Aorta (tissue), 5 donors: ENCODE results near the gene EIF4E1B. TPM values are rescaled to one million over a fixed set of nuclear protein-coding genes. Genes with fewer than 3 reads are reported as not detected.
A peak's percentile ranks its signal among the peaks of the same experiment; 100 is the strongest.

ENCODE experiments used
- ATAC-seq: fragments of 200-7000 bp; cut with Tn5 transposase; one replicate; pipeline ENCODE4 v1.9.1; 2022; ENCODE audit warnings: moderate library complexity; ENCODE audit not compliant: low FRiP score
- DNase-seq, 2 donors: peaks; one replicate each; pipeline ENCODE4 v3.0.0-alpha.2; 2020
- H3K27ac ChIP-seq, 2 donors: one replicate each; pipeline ENCODE4 v1.5.1; 2013; ENCODE audit warnings: low read length in 2 of 2, mild to moderate bottlenecking in 2 of 2, moderate library complexity in 2 of 2, control low read depth in 1 of 2, inconsistent platforms in 1 of 2, low read depth in 1 of 2
- H3K27me3 ChIP-seq, 2 donors: one replicate each; pipeline ENCODE4 v1.6.1; 2013; ENCODE audit warnings: control low read depth in 1 of 2, low read length in 1 of 2, mild to moderate bottlenecking in 1 of 2, moderate library complexity in 1 of 2; ENCODE audit not compliant: insufficient read depth in 2 of 2, control insufficient read depth in 1 of 2
- H3K36me3 ChIP-seq, 2 donors: one replicate each; pipeline ENCODE4 v1.6.1; 2013; ENCODE audit warnings: control low read depth in 1 of 2, low read length in 1 of 2, mild to moderate bottlenecking in 1 of 2; ENCODE audit not compliant: insufficient read depth in 2 of 2, control insufficient read depth in 1 of 2
- H3K4me1 ChIP-seq, 2 donors: one replicate each; pipeline ENCODE4 v1.6.1; 2013; ENCODE audit warnings: low read length in 2 of 2, control low read depth in 1 of 2, mild to moderate bottlenecking in 1 of 2, moderate library complexity in 1 of 2; ENCODE audit not compliant: insufficient read depth in 2 of 2, control insufficient read depth in 1 of 2
- H3K4me3 ChIP-seq, 2 donors: one replicate each; pipeline ENCODE4 v1.5.1; 2013; ENCODE audit warnings: low read length in 2 of 2, control low read depth in 1 of 2, mild to moderate bottlenecking in 1 of 2
- H3K9me3 ChIP-seq: one replicate; pipeline ENCODE4 v1.6.1; 2013; ENCODE audit warnings: mild to moderate bottlenecking, low read length; ENCODE audit not compliant: control insufficient read depth
- WGBS, 2 donors: extraction: QIAGEN DNeasy Blood & Tissue Kit; methylation state at CpG; one replicate each; pipeline ENCODE4 v1.1.7; 2013; 5-methylcytosine and 5-hydroxymethylcytosine counted together
- intact Hi-C, 2 donors: fragments of 100-400 bp; cut with DNase I; formaldehyde crosslinking; loops; one replicate each; pipeline versions ENCODE4 v1.14.2 to v1.15.0; 2022
- polyA plus RNA-seq, 2 donors: library from polyadenylated mRNA; stranded (reverse); fragments of 200-250 nt; gene quantifications; one replicate each; pipeline ENCODE4 v1.2.3, GENCODE V29; 2013
- total RNA-seq, 2 donors: library from RNA; stranded (reverse); fragmentation: NEBNext Ultra II Directional; extraction: Animal tissue kit (Norgen Biotek cat#: 25700); gene quantifications; one replicate each; pipeline ENCODE4 v1.2.1, GENCODE V29; 2021
- donor health status: healthy with polysubstance abuse.
- donor health status: Bipolar disorder and iron deficiency.
- donor health status: DM: no; HTN: no; CAD: no.
- donor health status: DM: no; HTN: no; CAD: no.
- donor health status: DM: yes; HTN: yes; CAD: no.

The EIF4E1B gene
- total and polyA plus RNA-seq, 4 donors, result not detected

DNA sequence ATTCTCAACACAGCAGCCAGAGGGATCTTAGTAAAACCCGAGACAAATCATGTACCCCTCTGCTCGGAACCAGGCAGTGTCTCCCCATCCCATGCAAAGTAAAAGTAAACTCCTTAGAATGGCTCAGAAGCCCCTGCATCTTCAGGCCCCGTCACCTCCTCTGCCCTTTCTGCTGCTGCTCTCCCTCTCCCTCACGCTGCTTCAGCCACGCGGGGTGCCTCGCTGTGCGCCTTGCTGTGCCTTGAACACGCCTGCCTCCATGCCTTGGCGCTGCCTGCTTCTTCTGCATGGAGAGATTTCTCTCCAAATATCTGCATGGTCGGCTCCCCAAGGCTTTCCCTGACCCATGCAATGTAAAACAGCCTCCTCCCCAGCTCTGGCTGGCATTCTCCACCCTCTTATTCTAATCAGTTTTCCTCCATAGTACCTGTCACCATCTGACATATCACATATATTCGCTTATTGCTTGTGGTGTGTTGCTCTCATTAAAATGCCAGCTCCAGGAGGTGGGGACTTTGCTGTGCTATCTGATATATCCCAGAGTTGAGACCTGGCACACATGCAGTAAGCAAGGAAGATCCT, 28.5 kb upstream of the EIF4E1B start:
- Histone ChIP-seq H3K27ac (no peak overlapping the region), H3K27me3 (no peaks in the 10 kb centered on the region), H3K4me1 (no peaks in the 10 kb centered on the region), H3K36me3 (no peaks in the 10 kb centered on the region), H3K4me3 (no peak overlapping the region), H3K9me3 (no peaks in the 10 kb centered on the region)
- ATAC-seq (no peak), DNase-seq (no peak)
- intact Hi-C loops, result no loop called here
- 64 to 66% methylated on average over 12 of the region's 12 CpGs for WGBS, 2 donors

DNA sequence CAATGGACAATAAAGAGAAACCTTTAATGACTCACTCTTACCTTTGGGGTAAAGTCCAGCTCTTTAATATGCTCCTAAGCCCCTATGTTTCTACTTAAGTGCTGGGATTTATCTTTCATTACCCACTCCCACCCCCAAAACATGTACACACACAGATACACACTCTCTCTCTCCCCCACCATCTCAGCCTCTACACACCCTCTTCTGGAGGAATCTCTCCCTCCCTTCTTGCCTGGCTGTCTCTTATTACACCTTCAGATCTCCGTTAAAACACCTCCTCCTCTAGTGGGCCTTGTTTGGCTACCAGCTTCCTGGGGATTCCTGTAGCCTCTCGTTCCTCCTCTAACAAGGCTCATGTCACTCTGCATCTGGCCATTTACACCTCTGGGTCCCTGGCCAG, 27.4 kb upstream of the EIF4E1B start:
- ATAC-seq (no peak), DNase-seq (no peak)
- H3K9me3 ChIP-seq, result no peaks in the 10 kb centered on the region
- WGBS, 2 donors, result 9 to 14% methylated on average over 2 of the region's 2 CpGs
- no peaks in the 10 kb centered on the region for H3K4me1 ChIP-seq
- no peaks in the 10 kb centered on the region for H3K36me3 ChIP-seq
- no peaks in the 10 kb centered on the region for H3K27me3 ChIP-seq
- H3K27ac ChIP-seq, result no peak overlapping the region
- no peak overlapping the region for H3K4me3 ChIP-seq
- intact Hi-C loops, result no loop called here

- WGBS, 2 donors, result 49 to 53% methylated on average over 3 of the region's 3 CpGs
- DNase-seq (no peak), ATAC-seq (no peak)
- H3K4me1 ChIP-seq, result no peaks in the 10 kb centered on the region
- no peak overlapping the region for H3K27ac ChIP-seq
- H3K9me3 ChIP-seq, result no peaks in the 10 kb centered on the region
- H3K4me3 ChIP-seq, result no peak overlapping the region
- intact Hi-C loops, result no loop called here
- H3K27me3 ChIP-seq, result no peaks in the 10 kb centered on the region
- H3K36me3 ChIP-seq, result no peaks in the 10 kb centered on the region
These were observed 24.4 kb upstream of the EIF4E1B start for GRCh38 chr5:176606032-176606431.

DNA sequence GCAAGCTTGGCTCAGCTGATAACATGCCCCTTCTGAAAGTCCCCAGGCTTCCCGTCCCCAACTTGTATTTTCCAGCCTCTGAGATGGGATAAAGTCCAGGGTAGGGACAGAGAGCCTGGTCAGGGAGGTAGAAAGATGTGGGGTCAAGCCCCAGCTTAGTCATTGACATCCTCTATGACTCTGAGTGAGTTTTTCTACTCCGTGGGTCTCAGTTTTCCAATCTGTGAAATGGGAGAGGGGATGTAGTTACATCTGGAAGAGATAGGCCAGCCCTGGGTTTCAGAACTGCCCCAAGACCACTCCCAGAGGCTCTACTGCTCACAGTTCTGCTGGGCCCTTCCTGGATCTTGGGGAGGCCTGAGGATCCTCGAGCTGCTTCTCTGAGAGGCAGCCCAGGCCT, 23.6 kb upstream of the EIF4E1B start:
- Histone ChIP-seq H3K9me3 (no peaks in the 10 kb centered on the region), H3K27ac (no peak overlapping the region), H3K4me3 (no peak overlapping the region), H3K4me1 (no peaks in the 10 kb centered on the region), H3K27me3 (no peaks in the 10 kb centered on the region), H3K36me3 (no peaks in the 10 kb centered on the region)
- DNase-seq (no peak), ATAC-seq (no peak)
- 84 to 86% methylated on average over 3 of the region's 3 CpGs for WGBS, 2 donors
- intact Hi-C loops, result no loop called here

DNA sequence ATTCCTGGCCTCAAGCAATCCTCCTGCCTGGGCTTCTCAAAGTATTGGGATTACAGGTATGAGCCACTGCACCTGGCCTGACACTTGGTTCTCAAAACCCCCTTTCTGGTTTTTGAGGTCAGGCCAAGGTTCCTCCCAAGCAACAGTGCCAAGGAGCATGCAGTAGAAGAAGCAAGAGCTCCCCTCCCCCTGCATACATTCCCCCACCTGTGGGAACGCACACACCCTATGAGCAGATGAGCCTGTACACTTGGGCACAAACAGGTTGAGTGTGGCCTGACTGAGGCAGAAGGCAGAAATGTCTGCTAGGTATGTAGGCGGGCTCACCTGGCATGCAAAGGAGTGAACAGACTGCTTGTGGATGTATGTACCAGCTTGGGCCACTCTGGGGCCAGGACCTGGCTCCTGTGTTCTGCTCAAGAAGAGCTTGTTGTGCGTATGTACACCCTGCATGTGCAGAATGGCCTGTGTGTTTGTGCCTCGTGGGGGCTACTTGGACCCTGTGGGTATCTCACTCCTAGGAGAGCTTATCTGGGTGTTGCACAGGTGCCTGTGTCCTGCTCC, 22.3 kb upstream of the EIF4E1B start:
- no peak overlapping the region for H3K4me3 ChIP-seq
- intact Hi-C loops, result no loop called here
- no peaks in the 10 kb centered on the region for H3K27me3 ChIP-seq
- H3K9me3 ChIP-seq, result no peaks in the 10 kb centered on the region
- no peaks in the 10 kb centered on the region for H3K36me3 ChIP-seq
- H3K4me1 ChIP-seq, result no peaks in the 10 kb centered on the region
- WGBS, 2 donors, result 93 to 97% methylated on average over 4 of the region's 4 CpGs
- H3K27ac ChIP-seq, result no peak overlapping the region
- ATAC-seq, result no peak
- no peak for DNase-seq

DNA sequence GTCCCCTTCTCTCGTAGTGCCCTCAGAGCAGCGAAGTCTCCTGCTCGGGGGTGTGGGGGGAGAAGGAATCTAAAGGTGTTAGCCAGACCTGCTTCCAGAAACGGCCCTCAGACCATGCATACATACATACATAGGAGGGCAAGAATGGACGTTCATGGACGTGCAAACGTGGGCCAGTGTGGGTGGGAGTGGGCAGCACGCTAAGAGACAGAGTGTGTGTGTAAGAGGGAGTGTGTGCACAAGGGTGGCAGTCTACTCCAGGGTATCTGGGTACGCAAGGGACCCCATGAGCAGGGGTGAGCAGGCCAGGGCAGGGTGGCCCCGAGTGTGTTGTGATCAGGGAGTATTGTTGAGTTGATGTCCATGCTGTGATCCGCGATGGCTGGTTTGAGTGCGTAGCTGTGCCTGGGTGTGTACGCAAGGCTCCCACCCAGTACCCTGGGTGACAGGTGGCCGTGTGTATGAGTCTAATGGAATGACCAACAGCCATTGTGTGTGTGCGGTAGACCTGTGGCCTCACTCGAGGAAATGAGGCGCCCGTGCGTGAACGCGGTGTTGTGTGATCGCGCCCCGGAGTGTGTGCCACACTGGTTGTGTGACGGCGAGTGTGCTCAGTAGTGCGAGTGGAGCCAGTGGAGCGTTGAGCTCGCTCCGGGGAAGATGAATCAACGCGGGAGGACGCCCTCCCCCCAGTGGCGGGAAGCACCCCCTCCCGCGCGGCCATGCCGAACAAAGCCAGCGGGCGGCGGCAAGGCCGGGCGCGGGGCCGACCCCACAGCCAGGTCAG, 21.3 kb upstream of the EIF4E1B start:
- DNase-seq, result no peak
- H3K4me1 ChIP-seq, result no peaks in the 10 kb centered on the region
- H3K36me3 ChIP-seq, result no peaks in the 10 kb centered on the region
- H3K4me3 ChIP-seq, result no peak overlapping the region
- WGBS, 2 donors, result 25 to 28% methylated on average over 46 of the region's 46 CpGs
- H3K27ac ChIP-seq, result no peak overlapping the region
- intact Hi-C loops, result no loop called here
- ATAC-seq, result no peak
- no peaks in the 10 kb centered on the region for H3K27me3 ChIP-seq
- H3K9me3 ChIP-seq, result no peaks in the 10 kb centered on the region

- peak within 1 kb of the TSS; percentile 53 to 55 for H3K4me3 ChIP-seq
- H3K4me1 ChIP-seq, result no peaks in the 10 kb centered on the region
- no peak within 1 kb of the TSS for H3K27ac ChIP-seq
- 0 to 1% methylated on average over 50 to 101 of the region's 101 CpGs for WGBS, 2 donors
- intact Hi-C loops, result no loop called here
- DNase-seq (peak in 1 of 2 donors; percentile 85), ATAC-seq (peak; percentile 64)
- H3K36me3 ChIP-seq, result no peaks in the 10 kb centered on the region
- no peaks in the 10 kb centered on the region for H3K9me3 ChIP-seq
- H3K27me3 ChIP-seq, result no peaks in the 10 kb centered on the region
These were observed 20.6 kb upstream of the EIF4E1B start, which contains the start of gene GPRIN1 for GRCh38 chr5:176609724-176610434. Gene GPRIN1 (minus strand): TSS chr5:176610156. CDS start chr5:176599834, 10,322 bp downstream.

DNA sequence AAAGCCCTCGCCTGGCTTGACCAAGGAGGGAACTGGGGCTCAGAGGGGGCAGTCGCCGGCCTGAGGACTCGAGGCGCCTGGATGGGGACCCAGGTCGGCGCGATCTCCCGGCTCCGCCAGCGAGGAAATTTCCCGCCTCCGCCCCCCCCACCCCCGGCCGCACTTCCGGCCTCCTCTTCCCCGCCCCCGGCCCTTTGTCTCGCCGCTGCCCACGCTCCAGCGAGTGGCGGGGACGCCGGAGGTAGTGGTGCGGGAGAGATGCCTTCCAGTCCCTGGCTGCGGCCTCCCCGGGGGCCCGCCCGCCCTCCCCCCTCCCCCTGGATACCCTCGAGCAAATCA, 20.1 kb upstream of the EIF4E1B start:
- H3K27ac ChIP-seq, result no peak overlapping the region
- peak overlapping the region in 1 of 2 donors; percentile 55 for H3K4me3 ChIP-seq
- H3K27me3 ChIP-seq, result no peaks in the 10 kb centered on the region
- ATAC-seq, result no peak
- no peaks in the 10 kb centered on the region for H3K36me3 ChIP-seq
- no peaks in the 10 kb centered on the region for H3K9me3 ChIP-seq
- WGBS, 2 donors, result 3% methylated on average over 23 to 31 of the region's 31 CpGs
- no peak for DNase-seq
- H3K4me1 ChIP-seq, result no peaks in the 10 kb centered on the region
- intact Hi-C loops, result no loop called here
